RWPE1 (cell line): ENCODE measurements around the gene MEGF11.

Experiments
- CTCF ChIA-PET: fragments of 350-600 bp; sonication (Branson Sonifier 250); formaldehyde crosslinking; extraction: SDS; loops from one replicate; lab custom pipeline; 2021; lab: Yijun Ruan, JAX
- POLR2A ChIA-PET: fragments of 400-600 bp; formaldehyde crosslinking; extraction: SDS; loops from one replicate; lab custom pipeline; 2020; ENCODE audit warnings: antibody characterized with exemption; ENCODE audit not compliant: low non-redundant PET; lab: Yijun Ruan, JAX
- DNase-seq: peaks from one replicate; pipeline ENCODE4 v3.0.0; 2012; ENCODE audit warnings: low spot score
- H3K27ac ChIP-seq: fragments of 450-650 bp; 2 replicates; pipeline ENCODE4 v1.5.1; 2017
- CTCF ChIP-seq: fragments of 450-650 bp; conservative IDR thresholded peaks from 2 replicates; pipeline ENCODE4 v1.5.1; 2017; ENCODE audit warnings: low read depth, mild to moderate bottlenecking

The MEGF11 gene

GRCh38 chr15:66214246-66214645, 39.3 kb downstream of the MEGF11 start:
- no peak for DNase-seq
- no peak for TF ChIP-seq CTCF
- CTCF ChIA-PET = interaction anchor here (0.6 kb wide), 2 partner anchors 34 to 1400 kb away, joined by 3 to 5 read pairs; no protein-coding TSS in a partner anchor
- POLR2A ChIA-PET = no interaction called here
- H3K27ac ChIP-seq = no peak overlapping the region

- no peak overlapping the region for H3K27ac ChIP-seq
- POLR2A ChIA-PET = no interaction called here
- TF ChIP-seq CTCF = no peak
- CTCF ChIA-PET = no interaction called here
- DNase-seq = no peak
Measured at GRCh38 chr15:66212563-66212921, 41.0 kb downstream of the MEGF11 start.

GRCh38 chr15:66211670-66212562, 41.6 kb downstream of the MEGF11 start:
- no peak for TF ChIP-seq CTCF
- ChIA-PET CTCF (no interaction called here), POLR2A (no interaction called here)
- no peak for DNase-seq
- H3K27ac ChIP-seq = no peak overlapping the region

- ChIA-PET POLR2A (no interaction called here), CTCF (interaction anchor here (1.1 kb wide), 1 partner anchor 10 kb away, joined by 3 read pairs; no protein-coding TSS in a partner anchor)
- DNase-seq = no peak
- H3K27ac ChIP-seq = no peak overlapping the region
- no peak for TF ChIP-seq CTCF
Measured at GRCh38 chr15:66210684-66211083, 42.9 kb downstream of the MEGF11 start.

- TF ChIP-seq CTCF = no peak
- ChIA-PET POLR2A (no interaction called here), CTCF (no interaction called here)
- H3K27ac ChIP-seq = no peak overlapping the region
- DNase-seq = no peak
Measured at GRCh38 chr15:66198757-66199156, 54.8 kb downstream of the MEGF11 start.

GRCh38 chr15:66196602-66197001, 56.9 kb downstream of the MEGF11 start:
- ChIA-PET POLR2A (no interaction called here), CTCF (interaction anchor here (0.8 kb wide), 1 partner anchor 368 kb away, joined by 4 read pairs; no protein-coding TSS in a partner anchor)
- no peak for TF ChIP-seq CTCF
- peak; percentile 80 for DNase-seq
- H3K27ac ChIP-seq = no peak overlapping the region
